Subcutaneous abdominal adipose tissue (tissue), 5 donors: ENCODE measurements around the gene CTBP2.

ENCODE experiments used
- H3K27ac ChIP-seq: one replicate; pipeline ENCODE4 v1.7.0; 2013; ENCODE audit warnings: low read depth, mild to moderate bottlenecking, inconsistent platforms, low read length, moderate library complexity
- H3K27me3 ChIP-seq, 5 donors: one replicate each; pipeline ENCODE4 v1.7.0; 2013; ENCODE audit warnings: low read length in 5 of 5, inconsistent platforms in 1 of 5; ENCODE audit not compliant: control insufficient read depth in 5 of 5, insufficient read depth in 4 of 5
- H3K36me3 ChIP-seq, 5 donors: one replicate each; pipeline ENCODE4 v1.7.0; 2013; ENCODE audit warnings: low read length in 5 of 5; ENCODE audit not compliant: control insufficient read depth in 5 of 5, insufficient read depth in 5 of 5
- H3K4me1 ChIP-seq, 5 donors: one replicate each; pipeline ENCODE4 v1.7.0; 2013; ENCODE audit warnings: low read length in 5 of 5, mild to moderate bottlenecking in 3 of 5, moderate library complexity in 1 of 5; ENCODE audit not compliant: control insufficient read depth in 5 of 5, insufficient read depth in 5 of 5
- H3K4me3 ChIP-seq, 5 donors: one replicate each; pipeline ENCODE4 v1.7.0; 2013; ENCODE audit warnings: low read length in 5 of 5, low read depth in 1 of 5
- H3K9ac ChIP-seq, 5 donors: one replicate each; pipeline ENCODE4 v1.7.0; 2013; ENCODE audit warnings: low read length in 5 of 5, mild to moderate bottlenecking in 4 of 5, moderate library complexity in 3 of 5
- H3K9me3 ChIP-seq, 5 donors: one replicate each; pipeline ENCODE4 v1.7.0; 2013; ENCODE audit warnings: low read length in 5 of 5; ENCODE audit not compliant: control insufficient read depth in 5 of 5
- donor health status: healthy.
- donor health status: healthy.
- donor health status: healthy.
- donor health status: healthy.
- donor health status: healthy.

CTBP2 gene

DNA sequence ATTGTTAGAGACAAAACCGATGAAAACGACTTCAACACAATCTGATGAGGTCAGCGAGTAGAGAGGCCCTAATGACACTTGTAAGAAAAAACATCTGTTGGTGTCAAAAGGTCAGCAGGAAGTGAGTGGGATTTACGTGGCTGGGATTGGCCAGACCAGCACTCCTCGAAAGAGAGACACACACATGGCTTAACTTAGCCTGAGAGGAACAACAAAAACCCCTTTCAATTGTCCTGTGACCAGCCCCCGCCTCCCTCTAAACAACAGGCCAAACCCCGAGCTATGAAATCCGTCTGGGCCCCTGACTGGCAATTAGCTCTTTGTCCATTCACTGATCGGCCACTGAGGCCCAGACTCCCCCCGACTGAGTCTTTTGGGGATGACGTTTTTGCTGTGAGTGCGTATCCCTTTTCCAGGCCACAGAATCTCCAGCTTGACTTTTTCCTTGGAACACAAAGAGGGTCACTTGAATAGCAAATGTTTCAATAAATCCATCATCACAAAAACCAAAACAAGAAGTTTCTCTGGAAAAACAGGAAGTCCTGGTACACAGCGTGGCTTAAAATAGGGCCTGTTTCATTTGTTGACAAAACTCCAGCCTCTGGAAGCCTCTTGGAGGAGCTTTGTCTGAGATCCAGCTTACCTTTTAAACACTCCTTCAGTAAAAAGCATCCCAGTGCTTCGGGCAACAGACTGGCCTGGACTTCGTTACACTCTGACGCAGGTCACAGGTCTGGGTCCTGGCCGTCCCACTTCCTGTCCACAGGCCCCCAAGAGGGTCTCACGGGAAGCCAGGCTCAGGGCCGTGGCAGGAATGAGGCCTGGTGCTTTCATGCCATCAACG lies 103.0 kb downstream of the CTBP2 start:
- no peaks in the 10 kb centered on the region for H3K9me3 ChIP-seq
- no peaks in the 10 kb centered on the region for H3K36me3 ChIP-seq
- H3K27ac ChIP-seq, result peak overlapping the region; percentile 89
- H3K4me3 ChIP-seq, result peak overlapping the region in 3 of 5 donors; percentile 13 to 51 (median 32)
- peak overlapping the region in 4 of 5 donors; percentile 23 to 87 (median 54) for H3K9ac ChIP-seq
- peaks cover 38 to 92% (median 72%) of the 10 kb centered on the region in 5 donors for H3K4me1 ChIP-seq
- H3K27me3 ChIP-seq, result no peaks in the 10 kb centered on the region

GRCh38 chr10:125056161-125057132 lies 103.9 kb downstream of the CTBP2 start:
- no peaks in the 10 kb centered on the region for H3K27me3 ChIP-seq
- H3K4me3 ChIP-seq, result peak overlapping the region in 3 of 5 donors; percentile 20 to 51 (median 32)
- no peaks in the 10 kb centered on the region for H3K9me3 ChIP-seq
- H3K36me3 ChIP-seq, result no peaks in the 10 kb centered on the region
- H3K9ac ChIP-seq, result peak overlapping the region in 2 of 5 donors; percentile 23 to 33
- peak overlapping the region; percentile 89 for H3K27ac ChIP-seq
- peaks cover 36 to 88% (median 62%) of the 10 kb centered on the region in 5 donors for H3K4me1 ChIP-seq

DNA sequence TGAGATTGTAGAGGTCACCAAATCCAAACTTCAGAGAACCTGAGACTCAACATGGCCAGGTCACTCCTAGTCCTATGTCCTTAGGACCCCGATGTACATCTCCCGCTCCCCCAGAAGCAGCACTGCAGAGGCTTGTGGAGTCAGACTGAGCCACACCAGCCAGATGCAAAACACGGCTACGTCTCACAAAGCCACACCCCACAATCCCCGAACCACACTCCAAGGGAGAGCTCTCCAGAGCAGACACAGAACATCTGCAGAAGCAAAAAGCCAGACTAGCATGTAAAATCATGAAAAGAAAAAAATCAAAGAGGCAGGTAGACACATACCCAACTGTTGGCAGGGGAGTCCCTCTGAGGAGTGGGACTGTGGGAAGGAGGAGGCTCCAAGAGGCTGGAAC lies 104.9 kb downstream of the CTBP2 start:
- H3K27me3 ChIP-seq, result no peaks in the 10 kb centered on the region
- H3K9ac ChIP-seq, result no peak overlapping the region
- H3K4me1 ChIP-seq, result peaks cover 26 to 78% (median 52%) of the 10 kb centered on the region in 5 donors
- peak overlapping the region; percentile 37 for H3K27ac ChIP-seq
- H3K36me3 ChIP-seq, result peaks cover 0 to under 1% (median 0%) of the 10 kb centered on the region in 5 donors
- H3K9me3 ChIP-seq, result no peaks in the 10 kb centered on the region
- H3K4me3 ChIP-seq, result no peak overlapping the region

DNA sequence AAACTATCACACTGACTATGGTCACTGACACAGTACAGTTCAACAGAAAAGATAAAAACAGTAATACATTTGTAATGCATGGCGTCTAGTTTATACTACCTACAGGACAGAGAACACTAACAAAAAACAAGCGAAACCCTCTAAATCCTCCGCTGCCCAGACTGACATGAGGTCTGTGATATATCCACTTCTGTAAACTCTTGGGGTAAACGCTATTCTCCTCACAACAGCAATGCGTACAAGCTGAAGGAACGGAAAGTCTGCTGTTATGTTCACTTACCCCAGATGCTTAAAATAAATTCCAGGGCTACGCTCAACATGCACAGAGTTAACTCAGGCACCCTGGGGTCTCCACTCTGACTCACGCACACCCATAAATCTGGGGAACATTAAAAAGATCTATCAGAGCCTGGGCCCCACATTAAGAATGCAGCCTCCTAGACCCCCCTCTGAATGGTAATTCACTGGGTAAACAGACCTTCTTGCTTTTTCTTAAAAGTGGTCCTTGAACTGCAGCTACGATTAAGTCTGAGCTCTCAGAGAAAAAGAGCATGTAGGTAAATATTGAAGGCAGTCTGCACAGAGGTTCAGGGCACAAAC lies 105.6 kb downstream of the CTBP2 start:
- Histone ChIP-seq H3K4me1 (peaks cover 23 to 71% (median 45%) of the 10 kb centered on the region in 5 donors), H3K27ac (no peak overlapping the region), H3K9me3 (no peaks in the 10 kb centered on the region), H3K4me3 (no peak overlapping the region), H3K27me3 (no peaks in the 10 kb centered on the region), H3K9ac (no peak overlapping the region), H3K36me3 (peaks cover 0 to 2% (median 0%) of the 10 kb centered on the region in 5 donors)

DNA sequence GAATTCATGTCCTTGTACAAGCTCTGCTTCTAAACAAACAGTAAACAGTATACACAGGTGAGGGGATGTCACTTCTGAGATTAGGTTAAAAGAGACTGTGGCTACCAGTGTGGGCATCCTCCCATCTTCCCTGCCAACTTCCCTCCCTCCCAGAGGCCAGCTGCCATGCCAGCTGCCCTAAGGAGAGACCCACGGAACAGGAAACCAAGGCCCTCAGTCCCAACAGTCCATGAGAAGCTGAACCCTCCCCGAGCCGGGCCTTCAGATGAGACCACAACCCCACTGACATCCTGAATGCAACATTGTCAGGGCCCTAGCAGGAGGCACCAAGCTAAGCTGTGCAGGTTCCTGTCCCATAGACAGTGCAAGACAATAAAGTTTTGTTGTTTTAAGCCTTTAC lies 106.1 kb downstream of the CTBP2 start:
- no peaks in the 10 kb centered on the region for H3K27me3 ChIP-seq
- no peak overlapping the region for H3K4me3 ChIP-seq
- H3K36me3 ChIP-seq, result peaks cover 0 to 2% (median 0%) of the 10 kb centered on the region in 5 donors
- no peak overlapping the region for H3K9ac ChIP-seq
- peaks cover 22 to 71% (median 44%) of the 10 kb centered on the region in 5 donors for H3K4me1 ChIP-seq
- no peak overlapping the region for H3K27ac ChIP-seq
- no peaks in the 10 kb centered on the region for H3K9me3 ChIP-seq

DNA sequence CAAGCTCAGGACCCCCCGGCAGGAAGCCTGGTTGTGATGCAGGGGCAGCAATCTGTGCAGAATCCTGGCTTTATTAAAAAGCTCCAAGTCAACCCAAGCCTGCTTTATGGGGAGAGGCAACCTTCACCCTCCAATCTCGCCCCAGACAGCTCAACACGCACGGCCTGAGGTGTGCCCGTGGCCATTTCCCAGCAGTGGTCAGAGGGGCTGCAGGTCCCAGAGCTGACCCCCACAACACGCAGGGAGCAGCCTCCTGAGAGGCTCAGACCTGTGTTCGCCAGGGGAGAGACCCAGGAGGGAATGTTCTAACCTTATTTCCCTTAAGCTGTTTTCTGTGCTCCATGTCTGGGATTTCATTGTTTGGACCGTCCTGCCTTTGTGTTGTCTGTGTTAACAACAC lies 108.2 kb downstream of the CTBP2 start:
- Histone ChIP-seq H3K36me3 (peaks cover 0 to 2% (median 0%) of the 10 kb centered on the region in 5 donors), H3K27me3 (no peaks in the 10 kb centered on the region), H3K27ac (no peak overlapping the region), H3K4me3 (no peak overlapping the region), H3K9ac (no peak overlapping the region), H3K9me3 (no peaks in the 10 kb centered on the region), H3K4me1 (peaks cover 17 to 66% (median 36%) of the 10 kb centered on the region in 5 donors)

DNA sequence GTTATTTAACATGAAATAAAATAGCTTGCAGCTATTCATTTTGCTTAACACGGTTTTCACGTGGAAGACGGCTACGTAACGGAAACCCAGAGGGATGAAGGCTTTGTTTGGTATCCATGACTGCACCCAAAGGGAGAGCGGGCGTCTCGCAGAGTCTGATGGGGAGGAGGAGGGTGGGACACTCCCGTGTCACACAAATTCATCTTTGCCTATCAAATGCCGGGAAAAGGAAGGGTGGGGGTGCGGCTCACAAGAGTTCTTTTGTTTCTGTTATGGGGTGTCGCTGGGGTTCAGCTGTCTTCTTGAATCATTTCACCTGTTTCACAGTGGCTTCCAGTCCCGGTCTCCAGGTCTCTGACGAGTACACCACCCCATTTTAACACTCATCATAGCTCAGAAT lies 110.0 kb downstream of the CTBP2 start:
- H3K27me3 ChIP-seq, result no peaks in the 10 kb centered on the region
- H3K4me1 ChIP-seq, result peaks cover 7 to 57% (median 27%) of the 10 kb centered on the region in 5 donors
- H3K27ac ChIP-seq, result no peak overlapping the region
- H3K9ac ChIP-seq, result no peak overlapping the region
- H3K9me3 ChIP-seq, result no peaks in the 10 kb centered on the region
- peaks cover 0 to 2% (median 0%) of the 10 kb centered on the region in 5 donors for H3K36me3 ChIP-seq
- H3K4me3 ChIP-seq, result no peak overlapping the region

GRCh38 chr10:125049216-125049881 lies 111.0 kb downstream of the CTBP2 start:
- H3K27me3 ChIP-seq, result no peaks in the 10 kb centered on the region
- no peaks in the 10 kb centered on the region for H3K9me3 ChIP-seq
- no peak overlapping the region for H3K27ac ChIP-seq
- peaks cover 10 to 57% (median 31%) of the 10 kb centered on the region in 5 donors for H3K4me1 ChIP-seq
- no peak overlapping the region for H3K4me3 ChIP-seq
- H3K36me3 ChIP-seq, result peaks cover 0 to 2% (median 0%) of the 10 kb centered on the region in 5 donors
- no peak overlapping the region for H3K9ac ChIP-seq

DNA sequence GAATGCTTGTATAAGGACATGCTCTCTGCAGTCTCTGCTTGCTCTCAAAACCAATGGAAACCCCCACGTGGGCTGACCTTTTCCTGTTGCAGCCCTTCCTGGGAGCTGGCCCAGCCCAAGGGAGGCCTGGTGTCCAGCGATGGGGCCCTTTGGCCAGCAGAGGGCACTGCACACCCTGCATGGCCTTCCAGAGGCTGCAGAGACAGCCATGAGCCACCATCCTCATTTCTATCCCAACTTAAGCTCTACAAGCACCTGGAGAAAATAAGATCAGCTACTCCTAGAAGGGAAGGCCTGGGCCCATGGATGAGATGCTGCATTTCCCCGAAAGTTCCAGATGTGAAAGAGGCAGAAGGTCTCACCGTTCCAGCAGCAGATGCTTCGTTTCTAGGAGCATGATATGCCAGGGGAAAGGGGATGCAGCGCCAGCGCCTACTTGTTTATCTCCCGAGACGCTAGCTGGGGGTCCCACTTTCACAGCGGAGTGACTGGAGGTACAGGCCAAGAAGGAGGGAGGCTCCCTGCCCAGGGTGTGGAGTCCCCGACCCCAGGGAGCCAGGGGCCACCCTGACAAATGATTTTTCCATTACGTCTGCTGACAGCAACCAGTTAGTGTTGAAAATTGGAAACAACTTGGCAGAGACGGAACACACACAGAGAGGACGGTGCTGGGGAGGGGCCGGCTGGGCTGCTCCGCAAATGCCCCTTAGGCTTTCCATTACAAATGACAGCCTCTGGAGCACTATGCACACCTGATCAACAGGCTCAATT lies 112.1 kb downstream of the CTBP2 start:
- no peaks in the 10 kb centered on the region for H3K9me3 ChIP-seq
- H3K4me3 ChIP-seq, result no peak overlapping the region
- H3K9ac ChIP-seq, result no peak overlapping the region
- H3K36me3 ChIP-seq, result peaks cover 0 to 2% (median 0%) of the 10 kb centered on the region in 5 donors
- H3K4me1 ChIP-seq, result peaks cover 18 to 58% (median 41%) of the 10 kb centered on the region in 5 donors
- H3K27me3 ChIP-seq, result no peaks in the 10 kb centered on the region
- no peak overlapping the region for H3K27ac ChIP-seq
